ENCODE measurements around the gene ADCY7. TPM values are rescaled to one million over a fixed set of nuclear protein-coding genes. Genes with fewer than 3 reads are reported as not detected.

The ADCY7 gene
- total RNA-seq, 1 donor from 2014 or later, result 4.6 TPM

DNA sequence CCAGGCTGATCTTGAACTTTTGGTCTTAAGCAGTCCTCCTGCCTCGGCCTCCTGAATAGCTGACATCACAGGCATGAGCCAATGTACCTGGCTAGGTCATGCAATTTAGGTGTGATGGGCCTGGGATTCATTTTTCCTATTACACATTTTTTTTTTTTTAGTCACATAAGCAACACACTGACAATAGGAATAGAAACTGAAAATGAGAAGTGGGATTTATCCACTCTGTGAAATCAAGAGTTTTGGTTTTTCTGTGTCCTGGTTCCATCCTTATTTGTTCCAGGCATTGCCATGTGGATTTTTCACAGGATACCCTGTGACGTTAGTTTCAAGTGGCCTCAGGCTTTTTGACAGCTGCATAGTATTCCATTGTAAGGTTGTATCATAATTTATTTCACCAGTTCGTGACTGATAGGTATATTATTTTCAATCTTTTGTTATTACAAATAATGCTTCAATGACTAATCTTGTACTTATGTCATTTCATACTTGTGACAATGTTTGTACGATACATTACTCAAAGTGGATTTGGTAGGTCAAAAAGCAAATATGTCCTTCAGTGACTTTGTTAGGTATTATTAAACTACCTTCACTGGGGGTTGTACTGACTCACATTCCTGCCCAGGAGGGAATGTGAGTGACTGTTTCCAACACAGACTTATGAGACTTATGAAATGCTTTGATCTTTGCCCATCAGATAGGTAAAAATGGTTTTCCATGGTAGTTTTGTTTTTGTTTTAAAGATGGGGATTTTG lies 10.6 kb downstream of the ADCY7 start:
- DNase-seq (ENCODE audit: extremely low spot score, unreplicated experiment), result no peak
- H3K27me3 Mint-ChIP-seq (ENCODE audit: unreplicated experiment), result peaks cover 3% of the 10 kb centered on the region
- TF ChIP-seq, protein P1, sequence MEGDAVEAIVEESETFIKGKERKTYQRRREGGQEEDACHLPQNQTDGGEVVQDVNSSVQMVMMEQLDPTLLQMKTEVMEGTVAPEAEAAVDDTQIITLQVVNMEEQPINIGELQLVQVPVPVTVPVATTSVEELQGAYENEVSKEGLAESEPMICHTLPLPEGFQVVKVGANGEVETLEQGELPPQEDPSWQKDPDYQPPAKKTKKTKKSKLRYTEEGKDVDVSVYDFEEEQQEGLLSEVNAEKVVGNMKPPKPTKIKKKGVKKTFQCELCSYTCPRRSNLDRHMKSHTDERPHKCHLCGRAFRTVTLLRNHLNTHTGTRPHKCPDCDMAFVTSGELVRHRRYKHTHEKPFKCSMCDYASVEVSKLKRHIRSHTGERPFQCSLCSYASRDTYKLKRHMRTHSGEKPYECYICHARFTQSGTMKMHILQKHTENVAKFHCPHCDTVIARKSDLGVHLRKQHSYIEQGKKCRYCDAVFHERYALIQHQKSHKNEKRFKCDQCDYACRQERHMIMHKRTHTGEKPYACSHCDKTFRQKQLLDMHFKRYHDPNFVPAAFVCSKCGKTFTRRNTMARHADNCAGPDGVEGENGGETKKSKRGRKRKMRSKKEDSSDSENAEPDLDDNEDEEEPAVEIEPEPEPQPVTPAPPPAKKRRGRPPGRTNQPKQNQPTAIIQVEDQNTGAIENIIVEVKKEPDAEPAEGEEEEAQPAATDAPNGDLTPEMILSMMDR (IDR thresholded peaks at IDR 0.05), result no peak
- H3K27ac Mint-ChIP-seq (ENCODE audit: unreplicated experiment), result no peak overlapping the region
- no peaks in the 10 kb centered on the region for H3K4me1 Mint-ChIP-seq (ENCODE audit: unreplicated experiment)
- peaks cover 9% of the 10 kb centered on the region for H3K9me3 Mint-ChIP-seq (ENCODE audit: unreplicated experiment)
- peaks cover 5% of the 10 kb centered on the region for H3K36me3 Mint-ChIP-seq (ENCODE audit: unreplicated experiment)
- no peak overlapping the region for H3K4me3 Mint-ChIP-seq (ENCODE audit: unreplicated experiment)

DNA sequence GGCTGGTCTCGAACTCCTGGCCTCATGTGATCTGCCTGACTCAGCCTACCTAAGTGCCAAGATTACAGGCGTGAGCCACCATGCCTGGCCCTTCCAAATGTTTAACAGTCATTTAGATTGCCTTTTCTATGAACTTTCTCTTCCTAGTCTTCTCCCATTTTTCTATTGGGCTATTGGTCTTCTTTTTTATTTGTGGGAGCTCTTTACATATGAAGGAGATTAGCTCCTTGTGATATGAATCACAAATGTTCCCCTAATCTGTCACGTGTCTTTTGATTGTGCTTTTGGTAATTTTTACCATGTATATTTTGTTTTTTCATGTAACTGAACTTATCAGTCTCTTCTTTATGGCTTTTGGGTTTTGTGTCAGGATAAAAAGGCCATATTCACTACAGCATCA lies 11.9 kb downstream of the ADCY7 start:
- Mint-ChIP-seq H3K9me3 (ENCODE audit: unreplicated experiment) (peaks cover 9% of the 10 kb centered on the region), H3K27ac (ENCODE audit: unreplicated experiment) (no peak overlapping the region), H3K36me3 (ENCODE audit: unreplicated experiment) (peaks cover 5% of the 10 kb centered on the region), H3K4me3 (ENCODE audit: unreplicated experiment) (no peak overlapping the region), H3K4me1 (ENCODE audit: unreplicated experiment) (no peaks in the 10 kb centered on the region), H3K27me3 (ENCODE audit: unreplicated experiment) (peaks cover 3% of the 10 kb centered on the region)
- no peak for DNase-seq (ENCODE audit: extremely low spot score, unreplicated experiment)
- TF ChIP-seq, protein P1 (IDR thresholded peaks at IDR 0.05), result no peak

DNA sequence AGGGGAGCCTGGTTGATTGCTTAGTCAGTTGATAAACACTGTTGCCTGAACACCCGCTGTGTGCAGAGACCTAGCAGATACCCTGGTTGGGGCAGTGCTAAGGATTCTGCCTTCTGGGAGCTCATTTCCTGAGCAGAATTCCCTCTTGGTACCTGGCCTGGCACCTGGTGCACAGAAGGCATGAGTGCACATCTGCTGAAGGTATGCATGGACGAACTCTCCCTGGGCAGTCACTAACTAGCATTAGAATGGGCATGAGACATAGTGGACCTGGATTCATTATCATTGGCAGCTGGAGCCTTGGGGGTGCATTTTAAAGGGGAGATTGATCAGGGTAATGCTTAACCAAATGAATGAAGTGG lies 13.1 kb downstream of the ADCY7 start:
- Mint-ChIP-seq H3K4me3 (ENCODE audit: unreplicated experiment) (no peak overlapping the region), H3K9me3 (ENCODE audit: unreplicated experiment) (peaks cover 9% of the 10 kb centered on the region), H3K36me3 (ENCODE audit: unreplicated experiment) (peaks cover 5% of the 10 kb centered on the region), H3K27me3 (ENCODE audit: unreplicated experiment) (peaks cover 3% of the 10 kb centered on the region), H3K27ac (ENCODE audit: unreplicated experiment) (no peak overlapping the region), H3K4me1 (ENCODE audit: unreplicated experiment) (peaks cover 4% of the 10 kb centered on the region)
- DNase-seq (ENCODE audit: extremely low spot score, unreplicated experiment), result no peak
- TF ChIP-seq, protein P1 (IDR thresholded peaks at IDR 0.05), result no peak

DNA sequence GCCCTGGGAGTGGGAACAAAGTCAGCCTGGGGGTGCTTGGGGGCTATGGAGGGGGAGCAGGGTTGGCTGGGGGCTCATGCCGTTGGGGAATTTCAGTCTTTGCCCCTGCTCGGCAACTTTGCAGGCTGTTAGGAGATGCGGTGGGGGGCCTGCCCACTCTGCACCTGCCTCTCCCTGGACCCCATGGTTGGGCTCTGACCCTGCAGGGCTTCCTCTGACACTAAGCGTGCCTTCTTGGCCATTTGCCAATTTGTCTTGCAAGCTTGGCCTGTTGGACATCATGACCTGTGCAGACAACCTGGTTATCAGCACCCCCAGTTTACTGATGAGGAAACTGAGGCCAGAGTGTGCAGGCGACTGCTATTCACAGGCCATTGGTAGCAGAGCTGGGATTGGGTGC lies 14.6 kb downstream of the ADCY7 start:
- Mint-ChIP-seq H3K27me3 (ENCODE audit: unreplicated experiment) (peaks cover 3% of the 10 kb centered on the region), H3K9me3 (ENCODE audit: unreplicated experiment) (peaks cover 9% of the 10 kb centered on the region), H3K4me1 (ENCODE audit: unreplicated experiment) (peaks cover 7% of the 10 kb centered on the region), H3K4me3 (ENCODE audit: unreplicated experiment) (no peak overlapping the region), H3K27ac (ENCODE audit: unreplicated experiment) (no peak overlapping the region), H3K36me3 (ENCODE audit: unreplicated experiment) (peaks cover 5% of the 10 kb centered on the region)
- TF ChIP-seq, protein P1 (IDR thresholded peaks at IDR 0.05), result no peak
- no peak for DNase-seq (ENCODE audit: extremely low spot score, unreplicated experiment)

DNA sequence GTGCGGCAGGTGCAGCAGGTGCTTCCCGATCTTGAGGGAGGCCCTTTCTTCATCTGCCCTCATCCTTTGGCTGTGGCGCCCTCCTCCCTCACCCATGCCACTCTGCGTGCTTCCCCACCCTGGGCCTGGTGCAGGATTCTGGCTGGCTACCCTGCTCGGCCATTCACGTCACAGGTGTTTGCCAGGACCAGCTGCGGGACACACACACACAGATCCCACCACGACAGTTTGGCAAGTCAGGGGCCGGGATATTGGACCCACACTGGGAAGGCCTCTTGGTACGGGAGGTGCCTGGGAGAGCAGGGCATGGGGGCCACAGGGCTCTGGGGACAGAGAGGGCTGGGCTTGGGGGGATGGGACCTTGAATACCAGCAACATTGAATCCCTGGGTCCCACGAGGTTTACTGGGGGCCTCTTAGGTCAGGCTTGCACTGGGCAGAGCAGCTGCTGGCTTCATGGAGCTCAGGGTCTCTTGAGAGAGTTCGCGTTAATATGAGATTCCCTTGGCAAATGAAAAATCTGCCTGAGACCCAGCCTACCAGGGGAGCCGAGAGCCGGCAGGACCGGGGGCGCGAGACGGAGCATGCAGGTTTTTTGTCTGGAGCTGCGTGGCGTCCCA lies 15.1 kb downstream of the ADCY7 start:
- no peak for DNase-seq (ENCODE audit: extremely low spot score, unreplicated experiment)
- H3K9me3 Mint-ChIP-seq (ENCODE audit: unreplicated experiment), result peaks cover 9% of the 10 kb centered on the region

More for the DNA sequence above, 15.1 kb downstream of the ADCY7 start:
- H3K27me3 Mint-ChIP-seq (ENCODE audit: unreplicated experiment), result peaks cover 3% of the 10 kb centered on the region
- H3K27ac Mint-ChIP-seq (ENCODE audit: unreplicated experiment), result no peak overlapping the region
- peaks cover 5% of the 10 kb centered on the region for H3K36me3 Mint-ChIP-seq (ENCODE audit: unreplicated experiment)
- TF ChIP-seq, protein P1 (IDR thresholded peaks at IDR 0.05), result no peak
- no peak overlapping the region for H3K4me3 Mint-ChIP-seq (ENCODE audit: unreplicated experiment)
- peaks cover 7% of the 10 kb centered on the region for H3K4me1 Mint-ChIP-seq (ENCODE audit: unreplicated experiment)

Data from osteocyte (in vitro differentiated cells).